Measurements from ENCODE around the gene KLF7. TPM values are rescaled to one million over a fixed set of nuclear protein-coding genes. Genes with fewer than 3 reads are reported as not detected.

The KLF7 gene
- total RNA-seq, 1 experiment from 2014 or later, result 15.4 TPM

- DNase-seq (ENCODE audit: low read depth, low spot score) (no peak), ATAC-seq (no peak)
- H3K27me3 ChIP-seq (ENCODE audit: insufficient read depth, low read length), result no peaks in the 10 kb centered on the region
- ChIA-PET RAD21 (ENCODE audit: low non-redundant PET in 1 of 2, low total read pairs in 2 of 2, uncharacterized antibody in 2 of 2, unreplicated experiment in 2 of 2) (no interaction called here), POLR2A (interaction anchor here (1.3 kb wide), 1 partner anchor 11 kb away, joined by 3 read pairs; no protein-coding TSS in a partner anchor), CTCF (no interaction called here)
- TF ChIP-seq EZH2phosphoT487 (IDR thresholded peaks at IDR 0.05; ENCODE audit: borderline replicate concordance) (no peak), MAX (IDR thresholded peaks at IDR 0.05) (no peak), SIN3A (IDR thresholded peaks at IDR 0.05; ENCODE audit: low read depth) (no peak), CBX3 (IDR thresholded peaks at IDR 0.05; ENCODE audit: low read depth) (no peak), REST (IDR thresholded peaks at IDR 0.05; ENCODE audit: low read depth) (no peak), CEBPB (IDR thresholded peaks at IDR 0.05; ENCODE audit: low read depth) (no peak), ELF1 (IDR thresholded peaks at IDR 0.05; ENCODE audit: borderline replicate concordance, low read depth) (no peak), JUND (IDR thresholded peaks at IDR 0.05) (no peak), ZBTB33 (IDR thresholded peaks at IDR 0.05; ENCODE audit: extremely low read depth, insufficient replicate concordance, low read length) (no peak), SP1 (IDR thresholded peaks at IDR 0.05; ENCODE audit: low read depth) (no peak), TCF7L2 (IDR thresholded peaks at IDR 0.05; ENCODE audit: borderline replicate concordance, extremely low read depth, insufficient read depth, insufficient read length) (no peak), ATF3 (IDR thresholded peaks at IDR 0.05) (no peak), CTCF (IDR thresholded peaks at IDR 0.05 in 2 of 3, conservative IDR thresholded peaks at IDR 0.05 in 1 of 3; ENCODE audit: borderline replicate concordance in 1 of 3, insufficient read depth in 1 of 3, low read depth in 2 of 3, low read length in 2 of 3) (no peak), EGR1 (IDR thresholded peaks at IDR 0.05; ENCODE audit: low read depth) (no peak), POLR2A (IDR thresholded peaks at IDR 0.05; ENCODE audit: borderline replicate concordance, extremely low read depth, insufficient read depth, insufficient read length) (no peak), YY1 (IDR thresholded peaks at IDR 0.05; ENCODE audit: extremely low read depth, insufficient replicate concordance, low read depth, low read length) (no peak), ZNF274 (IDR thresholded peaks at IDR 0.05; ENCODE audit: low read depth, low read length) (no peak)
- H2AFZ ChIP-seq (ENCODE audit: low read depth, low read length, poor library complexity, severe bottlenecking), result no peak overlapping the region
- H3K9ac ChIP-seq (ENCODE audit: low read length), result no peak overlapping the region
- no peak overlapping the region for H3K27ac ChIP-seq (ENCODE audit: low read depth, low read length)
- intact Hi-C loops (cut with micrococcal nuclease), result no loop called here
- H3K9me2 ChIP-seq (ENCODE audit: insufficient read depth), result no peaks in the 10 kb centered on the region
- BruUV-seq (replicated peaks), result no TSS peak
- H3K4me1 ChIP-seq (ENCODE audit: control insufficient read depth in 1 of 2, insufficient read depth in 2 of 2, low read length in 2 of 2), result no peaks in the 10 kb centered on the region
- H4K20me1 ChIP-seq (ENCODE audit: insufficient read depth), result no peaks in the 10 kb centered on the region
- no peaks in the 10 kb centered on the region for H3K79me2 ChIP-seq (ENCODE audit: insufficient read depth, low read length)
- H3K4me2 ChIP-seq (ENCODE audit: low read length), result no peak overlapping the region
- no peaks in the 10 kb centered on the region for H3K9me3 ChIP-seq (ENCODE audit: control insufficient read depth in 1 of 2, insufficient read depth in 1 of 2, low read depth in 1 of 2, low read length in 2 of 2)
- H3K36me3 ChIP-seq (ENCODE audit: control insufficient read depth in 1 of 2, insufficient read depth in 2 of 2, low read length in 2 of 2), result no peaks in the 10 kb centered on the region
- H3K4me3 ChIP-seq (replicated peaks in 1 of 2; ENCODE audit: low read depth in 1 of 2, low read length in 2 of 2), result no peak overlapping the region
Measured at GRCh38 chr2:207154556-207155510, 10.9 kb downstream of the KLF7 start.
